Gastrocnemius medialis (tissue), 4 donors: ENCODE measurements around the gene TGFBR2. TPM values are rescaled to one million over a fixed set of nuclear protein-coding genes. Genes with fewer than 3 reads are reported as not detected.

Experiments
- ATAC-seq, 2 donors: fragments of 150-250 bp; one replicate each; pipeline ENCODE4 v1.9.1; 2016
- DNase-seq, 2 donors: peaks; one replicate each; pipeline ENCODE4 v3.0.0-alpha.2; 2019
- H3K27ac ChIP-seq, 4 donors: fragments of 200-600 bp; sonication (generic); 1 replicate in 1 of 4; 2 replicates in 3 of 4; pipeline ENCODE4 v1.5.1; 2016 to 2018; ENCODE audit warnings: mild to moderate bottlenecking in 2 of 4, moderate library complexity in 1 of 4
- H3K27me3 ChIP-seq, 3 donors: fragments of 200-600 bp; sonication (generic) in 2 of 3; 1 replicate in 1 of 3; 2 replicates in 2 of 3; pipeline versions ENCODE4 v1.5.1 to v1.6.0; 2016 to 2019; ENCODE audit warnings: mild to moderate bottlenecking in 1 of 3, moderate library complexity in 1 of 3
- H3K36me3 ChIP-seq, 2 donors: fragments of 200-600 bp; sonication (generic) in 1 of 2; one replicate each; pipeline ENCODE4 v1.5.1; 2017 to 2018
- H3K4me1 ChIP-seq, 2 donors: fragments of 200-600 bp; sonication (generic) in 1 of 2; one replicate each; pipeline ENCODE4 v1.5.1; 2016 to 2017; ENCODE audit warnings: mild to moderate bottlenecking in 2 of 2
- H3K4me3 ChIP-seq, 4 donors: fragments of 200-600 bp; sonication (generic) in 3 of 4; 1 replicate in 1 of 4; 2 replicates in 3 of 4; pipeline ENCODE4 v1.5.1; 2016 to 2019; ENCODE audit warnings: mild to moderate bottlenecking in 2 of 4
- H3K9me3 ChIP-seq, 3 donors: fragments of 200-600 bp; sonication (generic) in 2 of 3; 1 replicate in 1 of 3; 2 replicates in 2 of 3; pipeline ENCODE4 v1.5.1; 2016 to 2019
- POLR2A ChIP-seq, 2 donors: fragments of 450-650 bp; IDR thresholded peaks; one replicate each; pipeline ENCODE4 v1.6.1; 2017; ENCODE audit warnings: antibody characterized with exemption in 2 of 2, mild to moderate bottlenecking in 2 of 2, moderate library complexity in 2 of 2
- in situ Hi-C, 4 donors: fragments of 200-750 bp; cut with MboI; loops; one replicate each; pipeline versions ENCODE4 v1.15.0 to v1.8.0; 2017; ENCODE audit warnings: low sequenced_read_pairs in 4 of 4
- intact Hi-C: fragments of 100-400 bp; cut with DNase I; formaldehyde crosslinking; loops from one replicate; pipeline ENCODE4 v1.15.1; 2023; ENCODE audit warnings: low total_unique reads
- total RNA-seq, 4 donors: library from RNA; depleted of rRNA; stranded (reverse); fragments of >200 nt; gene quantifications; one replicate each; pipeline versions ENCODE4 v1.1.0 to v1.2.3, GENCODE V29; 2016
- TF ChIP-seq, protein P1 (sequence below), 5 experiments: fragments of 450-650 bp in 3 of 5; fragments of 200-600 bp in 2 of 5; sonication (generic) in 2 of 5; IDR thresholded peaks in 4 of 5; conservative IDR thresholded peaks in 1 of 5; 1 replicate in 4 of 5; 2 replicates in 1 of 5; pipeline ENCODE4 v1.5.1; 2016 to 2019; ENCODE audit warnings: antibody characterized with exemption in 5 of 5, mild to moderate bottlenecking in 3 of 5, moderate library complexity in 3 of 5

Gene TGFBR2
- total RNA-seq, 4 donors from 2014 or later = 38.3 to 53.8 (median 47.2) TPM

DNA sequence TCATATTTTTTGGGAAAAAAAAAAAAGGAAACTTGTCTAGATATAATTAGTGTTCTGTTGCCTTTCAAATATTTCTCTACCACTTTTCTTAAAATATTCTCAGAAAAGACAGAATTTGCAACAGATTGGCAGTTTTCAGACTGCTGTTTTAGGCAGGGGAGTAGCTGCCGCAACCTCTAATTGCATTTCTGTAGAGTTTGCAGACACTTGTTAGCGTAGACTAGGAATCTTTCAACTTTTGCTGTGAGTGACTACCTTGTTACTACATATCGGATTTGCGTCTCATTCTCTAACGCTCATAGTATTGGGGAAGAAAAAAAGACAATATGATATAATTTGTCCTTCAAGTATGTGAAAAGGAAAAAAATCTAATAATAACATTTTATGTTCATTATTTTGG, 10.7 kb downstream of the TGFBR2 start:
- H3K4me1 ChIP-seq = peaks cover 22 to 61% of the 10 kb centered on the region in 2 donors
- intact Hi-C loops (no loop called here), in situ Hi-C loops (no loop called here)
- H3K36me3 ChIP-seq = no peaks in the 10 kb centered on the region
- DNase-seq (no peak), ATAC-seq (no peak)
- no peak overlapping the region for H3K27ac ChIP-seq
- no peaks in the 10 kb centered on the region for H3K27me3 ChIP-seq
- no peaks in the 10 kb centered on the region for H3K9me3 ChIP-seq
- no peak for TF ChIP-seq POLR2A (IDR thresholded peaks at IDR 0.05)
- TF ChIP-seq, protein P1, sequence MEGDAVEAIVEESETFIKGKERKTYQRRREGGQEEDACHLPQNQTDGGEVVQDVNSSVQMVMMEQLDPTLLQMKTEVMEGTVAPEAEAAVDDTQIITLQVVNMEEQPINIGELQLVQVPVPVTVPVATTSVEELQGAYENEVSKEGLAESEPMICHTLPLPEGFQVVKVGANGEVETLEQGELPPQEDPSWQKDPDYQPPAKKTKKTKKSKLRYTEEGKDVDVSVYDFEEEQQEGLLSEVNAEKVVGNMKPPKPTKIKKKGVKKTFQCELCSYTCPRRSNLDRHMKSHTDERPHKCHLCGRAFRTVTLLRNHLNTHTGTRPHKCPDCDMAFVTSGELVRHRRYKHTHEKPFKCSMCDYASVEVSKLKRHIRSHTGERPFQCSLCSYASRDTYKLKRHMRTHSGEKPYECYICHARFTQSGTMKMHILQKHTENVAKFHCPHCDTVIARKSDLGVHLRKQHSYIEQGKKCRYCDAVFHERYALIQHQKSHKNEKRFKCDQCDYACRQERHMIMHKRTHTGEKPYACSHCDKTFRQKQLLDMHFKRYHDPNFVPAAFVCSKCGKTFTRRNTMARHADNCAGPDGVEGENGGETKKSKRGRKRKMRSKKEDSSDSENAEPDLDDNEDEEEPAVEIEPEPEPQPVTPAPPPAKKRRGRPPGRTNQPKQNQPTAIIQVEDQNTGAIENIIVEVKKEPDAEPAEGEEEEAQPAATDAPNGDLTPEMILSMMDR (IDR thresholded peaks at IDR 0.05 in 4 of 5, conservative IDR thresholded peaks at IDR 0.05 in 1 of 5) = no peak
- no peak overlapping the region for H3K4me3 ChIP-seq

DNA sequence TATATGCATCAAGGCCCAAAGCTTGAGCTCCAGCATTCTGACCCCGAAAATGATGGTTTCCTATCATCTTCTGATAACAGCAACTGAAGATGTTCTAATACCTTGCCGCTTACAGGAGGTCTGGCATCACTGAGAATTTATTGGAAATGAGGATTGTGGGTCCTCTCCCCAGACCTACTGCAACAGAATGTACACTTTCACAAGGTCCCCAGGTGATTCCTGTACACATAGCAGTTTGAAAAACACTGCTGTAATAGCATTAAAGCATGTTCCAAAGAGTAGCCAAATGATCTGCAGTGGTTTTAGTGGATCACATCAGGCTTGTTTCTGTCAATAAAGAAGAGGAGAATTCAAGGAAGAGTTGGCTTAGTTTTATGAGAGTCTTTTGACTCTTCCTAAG, 11.3 kb downstream of the TGFBR2 start:
- no peaks in the 10 kb centered on the region for H3K9me3 ChIP-seq
- H3K27me3 ChIP-seq = no peaks in the 10 kb centered on the region
- TF ChIP-seq POLR2A (IDR thresholded peaks at IDR 0.05) = no peak
- TF ChIP-seq, protein P1 (IDR thresholded peaks at IDR 0.05 in 4 of 5, conservative IDR thresholded peaks at IDR 0.05 in 1 of 5) = no peak
- H3K4me3 ChIP-seq = no peak overlapping the region
- H3K36me3 ChIP-seq = no peaks in the 10 kb centered on the region
- no peak overlapping the region for H3K27ac ChIP-seq
- in situ Hi-C loops (no loop called here), intact Hi-C loops (no loop called here)
- no peak for DNase-seq
- peaks cover 22 to 61% of the 10 kb centered on the region in 2 donors for H3K4me1 ChIP-seq
- no peak for ATAC-seq

DNA sequence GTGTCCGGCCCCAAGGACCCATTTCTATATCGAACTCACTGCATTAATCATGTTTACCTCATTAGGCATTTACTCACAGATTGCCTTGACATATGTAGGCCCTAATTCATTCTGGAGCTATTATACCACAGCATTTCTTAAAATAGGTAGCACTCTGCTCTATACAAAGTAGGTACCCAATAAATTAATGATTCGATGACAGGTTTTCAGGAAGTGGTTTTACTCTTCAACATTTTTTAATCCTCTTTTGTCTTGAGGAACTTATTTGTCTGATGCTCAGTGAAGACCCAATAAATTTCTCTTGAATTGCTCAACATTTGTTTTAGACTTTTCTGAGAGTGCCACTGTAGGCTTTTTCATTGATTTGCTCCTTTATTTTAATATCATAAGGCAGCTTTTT, 12.1 kb downstream of the TGFBR2 start:
- H3K36me3 ChIP-seq = no peaks in the 10 kb centered on the region
- DNase-seq = no peak
- no peak overlapping the region for H3K4me3 ChIP-seq
- ATAC-seq = no peak
- intact Hi-C loops = no loop called here
- H3K4me1 ChIP-seq = peaks cover 24 to 58% of the 10 kb centered on the region in 2 donors
- in situ Hi-C loops = no loop called here
- H3K27ac ChIP-seq = no peak overlapping the region
- TF ChIP-seq POLR2A (IDR thresholded peaks at IDR 0.05) = no peak
- TF ChIP-seq, protein P1 (IDR thresholded peaks at IDR 0.05 in 4 of 5, conservative IDR thresholded peaks at IDR 0.05 in 1 of 5) = no peak
- H3K27me3 ChIP-seq = no peaks in the 10 kb centered on the region
- no peaks in the 10 kb centered on the region for H3K9me3 ChIP-seq

DNA sequence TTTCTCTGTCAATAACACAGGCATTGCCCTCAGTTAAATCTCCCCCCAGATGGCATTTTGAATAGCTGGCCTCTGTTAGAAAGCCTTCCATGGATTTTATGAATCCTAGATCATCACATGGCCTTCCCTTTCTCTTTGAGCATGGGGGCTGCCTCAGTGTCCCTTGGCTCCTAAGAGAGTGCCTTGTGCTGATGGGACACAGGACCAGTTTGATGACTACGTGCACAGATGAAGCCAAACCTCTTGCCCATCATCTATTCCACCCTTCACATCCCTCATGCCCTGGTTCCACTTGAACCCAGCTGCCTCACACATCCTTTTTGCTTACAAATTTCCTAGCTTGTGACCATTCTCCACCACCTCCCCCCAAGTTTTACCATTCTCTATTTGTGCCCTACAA, 12.9 kb downstream of the TGFBR2 start:
- no peak overlapping the region for H3K4me3 ChIP-seq
- TF ChIP-seq POLR2A (IDR thresholded peaks at IDR 0.05) = no peak
- TF ChIP-seq, protein P1 (IDR thresholded peaks at IDR 0.05 in 4 of 5, conservative IDR thresholded peaks at IDR 0.05 in 1 of 5) = no peak
- no peaks in the 10 kb centered on the region for H3K27me3 ChIP-seq
- no peaks in the 10 kb centered on the region for H3K9me3 ChIP-seq
- peaks cover 21 to 56% of the 10 kb centered on the region in 2 donors for H3K4me1 ChIP-seq
- H3K27ac ChIP-seq = no peak overlapping the region
- H3K36me3 ChIP-seq = no peaks in the 10 kb centered on the region
- ATAC-seq = no peak
- DNase-seq = no peak
- in situ Hi-C loops (no loop called here), intact Hi-C loops (no loop called here)
